GM21360 (cell line): ENCODE data around the gene GAL3ST2.
"Not testable (repeated sequence)": the region's sequence is repeated elsewhere in the genome, so short reads cannot be mapped to it uniquely, and the experiment has no call there.

Experiments used
- ATAC-seq: cut with Tn5 transposase; IDR thresholded peaks from one replicate; pipeline ENCODE4 v1.9.1; 2021; ENCODE audit warnings: mild to moderate bottlenecking, moderate library complexity; ENCODE audit not compliant: unreplicated experiment

Gene GAL3ST2

GRCh38 chr2:241817821-241818215 is 41.2 kb downstream of the GAL3ST2 start:
- not testable (repeated sequence) for ATAC-seq

GRCh38 chr2:241818229-241818942 is 41.8 kb downstream of the GAL3ST2 start:
- no peak for ATAC-seq

GRCh38 chr2:241818943-241819270 is 42.3 kb downstream of the GAL3ST2 start:
- ATAC-seq, result no peak

GRCh38 chr2:241819947-241820624 is 43.5 kb downstream of the GAL3ST2 start:
- not testable (repeated sequence) for ATAC-seq

GRCh38 chr2:241820625-241821384 is 44.2 kb downstream of the GAL3ST2 start:
- no peak for ATAC-seq

- ATAC-seq, result no peak
Measured at GRCh38 chr2:241821460-241822263, 45.0 kb downstream of the GAL3ST2 start.

- no peak for ATAC-seq
Measured at GRCh38 chr2:241822264-241822623, 45.6 kb downstream of the GAL3ST2 start.

- ATAC-seq, result not testable (repeated sequence)
Measured at GRCh38 chr2:241823531-241824437, 47.2 kb downstream of the GAL3ST2 start.

- no peak for ATAC-seq
Measured at GRCh38 chr2:241827394-241827793, 50.8 kb downstream of the GAL3ST2 start.

- no peak for ATAC-seq
Measured at GRCh38 chr2:241833101-241833663, 56.6 kb downstream of the GAL3ST2 start.

GRCh38 chr2:241833756-241834526 is 57.3 kb downstream of the GAL3ST2 start:
- not testable (repeated sequence) for ATAC-seq

GRCh38 chr2:241834527-241835210 is 58.0 kb downstream of the GAL3ST2 start:
- no peak for ATAC-seq

- no peak for ATAC-seq
Measured at GRCh38 chr2:241835611-241836010, 59.0 kb downstream of the GAL3ST2 start.

GRCh38 chr2:241836292-241836691 is 59.7 kb downstream of the GAL3ST2 start:
- no peak for ATAC-seq

GRCh38 chr2:241837197-241837965 is 60.8 kb downstream of the GAL3ST2 start:
- no peak for ATAC-seq

- no peak for ATAC-seq
Measured at GRCh38 chr2:241841181-241842066, 64.8 kb downstream of the GAL3ST2 start.

GRCh38 chr2:241842067-241842415 is 65.4 kb downstream of the GAL3ST2 start:
- no peak for ATAC-seq
